ENCODE measurements around the gene DPH6.

The DPH6 gene

DNA sequence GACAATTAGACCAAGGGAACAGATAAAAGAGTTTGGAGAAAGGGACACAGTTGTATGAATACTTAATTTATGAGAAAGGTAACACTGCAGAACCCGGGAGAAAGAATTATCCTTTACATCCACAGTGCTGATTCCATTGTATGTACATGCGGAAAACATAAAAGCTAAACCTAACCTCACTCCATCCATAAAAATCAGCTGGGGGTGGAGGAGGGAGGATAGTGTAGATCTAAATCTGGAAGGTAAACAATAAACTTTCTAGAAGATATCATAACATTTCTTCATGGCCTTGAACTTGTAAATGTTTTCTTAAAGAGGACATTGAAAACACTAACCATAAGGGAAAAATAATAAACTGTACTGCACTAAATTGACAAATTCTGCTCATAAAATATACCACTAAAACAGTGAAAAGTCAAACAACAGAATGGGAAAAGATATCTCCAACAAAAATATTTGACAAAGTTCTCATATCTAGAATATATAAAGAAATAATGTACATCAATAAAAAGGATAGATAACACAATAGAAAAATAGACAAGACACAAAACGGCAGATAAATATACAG is 220.5 kb downstream of the DPH6 start:
- no peak for DNase-seq

DNA sequence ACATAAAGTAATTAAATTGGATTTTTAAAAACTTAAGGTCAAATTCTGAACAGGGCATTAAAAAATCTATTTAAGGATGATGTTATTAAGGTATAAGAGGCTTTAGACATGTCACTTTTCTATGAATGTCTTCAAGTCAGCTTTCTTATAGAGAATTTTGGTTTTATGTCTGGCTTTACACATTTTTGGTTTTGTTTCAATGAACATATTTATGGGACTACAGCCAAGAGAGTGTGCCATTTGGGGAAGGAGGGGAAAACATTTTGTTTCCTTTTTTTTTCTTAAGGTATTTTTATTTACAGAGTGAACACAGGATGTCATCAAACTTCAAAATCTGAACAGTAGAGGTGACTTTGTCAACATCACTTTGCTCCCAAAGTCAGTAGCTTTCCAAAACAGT is 222.8 kb downstream of the DPH6 start:
- no peak for DNase-seq

DNA sequence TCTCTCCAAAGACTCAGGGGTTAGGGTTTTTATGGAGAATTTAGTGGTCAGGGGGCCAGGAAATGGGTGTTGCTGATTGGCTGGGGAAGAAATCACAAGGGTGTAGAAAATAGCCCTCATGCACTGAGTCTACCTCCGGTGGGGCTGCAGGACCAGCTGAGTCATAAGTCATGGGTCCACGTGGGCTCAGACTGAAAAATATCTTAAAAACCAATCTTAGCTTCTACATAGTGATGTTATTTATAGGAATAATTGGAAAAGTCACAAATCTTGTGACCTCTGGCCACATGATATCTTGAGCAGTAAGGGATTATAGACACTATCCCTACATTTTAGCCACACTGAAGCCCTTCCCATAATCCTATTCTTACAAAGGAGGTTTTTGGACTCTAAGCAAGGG is 224.0 kb downstream of the DPH6 start:
- no peak for DNase-seq

DNA sequence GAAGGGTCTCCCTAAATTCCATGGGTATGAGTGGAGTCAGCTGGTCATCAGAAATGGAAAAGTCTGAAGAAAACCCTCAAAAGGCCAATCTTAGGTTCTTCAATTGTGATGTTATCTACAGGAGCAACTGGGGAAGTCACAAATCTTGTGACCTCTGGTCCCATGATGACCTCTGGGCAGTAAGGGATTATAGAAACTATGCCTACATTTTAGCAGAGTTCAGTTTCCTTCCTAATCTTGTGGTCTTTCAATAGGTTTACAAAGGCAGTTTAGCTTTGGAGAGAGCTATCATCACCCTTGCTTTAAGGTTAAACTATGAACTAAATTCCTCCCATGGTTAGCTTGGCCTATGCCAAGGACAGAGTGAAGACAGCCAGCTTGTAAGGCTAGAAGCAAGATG is 225.1 kb downstream of the DPH6 start:
- no peak for DNase-seq
